GM23338 (cell line): Measurements from ENCODE around the gene SLC16A7. TPM values are rescaled to one million over a fixed set of nuclear protein-coding genes. Genes with fewer than 3 reads are reported as not detected.

Experiments
- ATAC-seq: fragments of 200-7000 bp; cut with Tn5 transposase; 3 replicates; pipeline ENCODE4 v1.9.1; 2020
- DNase-seq: peaks from one replicate; pipeline ENCODE4 v3.0.0-alpha.2; 2015; ENCODE audit warnings: low spot score
- H2AFZ ChIP-seq: fragments of 200-600 bp; sonication (generic); 2 replicates; pipeline ENCODE4 v1.8.0; 2016; ENCODE audit warnings: antibody characterized with exemption, mild to moderate bottlenecking, moderate library complexity
- H3F3A ChIP-seq: fragments of 200-600 bp; sonication (generic); replicated peaks from 2 replicates; pipeline ENCODE4 v1.8.0; 2017; ENCODE audit warnings: antibody characterized with exemption, mixed run types, low read depth
- H3K27ac ChIP-seq: fragments of 200-600 bp; sonication (generic); 2 replicates; pipeline ENCODE4 v1.6.1; 2016; ENCODE audit warnings: low read depth
- H3K27me3 ChIP-seq: fragments of 200-600 bp; sonication (generic); 2 replicates; pipeline ENCODE4 v1.8.0; 2016; ENCODE audit warnings: mild to moderate bottlenecking, mixed run types, moderate library complexity; ENCODE audit not compliant: insufficient read depth
- H3K36me3 ChIP-seq: fragments of 200-600 bp; sonication (generic); 2 replicates; pipeline ENCODE4 v1.8.0; 2016; ENCODE audit warnings: mild to moderate bottlenecking; ENCODE audit not compliant: insufficient read depth
- H3K4me1 ChIP-seq: fragments of 200-600 bp; sonication (generic); 2 replicates; pipeline ENCODE4 v1.8.0; 2016; ENCODE audit warnings: mild to moderate bottlenecking, moderate library complexity; ENCODE audit not compliant: insufficient read depth
- H3K4me2 ChIP-seq: fragments of 200-600 bp; sonication (generic); 2 replicates; pipeline ENCODE4 v1.7.1; 2017; ENCODE audit warnings: mixed run types
- H3K4me3 ChIP-seq: fragments of 200-600 bp; sonication (generic); 2 replicates; pipeline ENCODE4 v1.6.1; 2016; ENCODE audit warnings: mixed run types
- H3K79me2 ChIP-seq: fragments of 200-600 bp; sonication (generic); replicated peaks from 2 replicates; pipeline ENCODE4 v1.8.0; 2017; ENCODE audit warnings: mild to moderate bottlenecking; ENCODE audit not compliant: insufficient read depth
- H3K9me2 ChIP-seq: fragments of 200-600 bp; sonication (generic); 2 replicates; pipeline ENCODE4 v1.8.0; 2017; ENCODE audit not compliant: insufficient read depth
- H4K20me1 ChIP-seq: fragments of 200-600 bp; sonication (generic); replicated peaks from 2 replicates; pipeline ENCODE4 v1.8.0; 2017; ENCODE audit warnings: mild to moderate bottlenecking; ENCODE audit not compliant: insufficient read depth
- H3K27ac Mint-ChIP-seq: 2 replicates; pipeline ENCODE4 v1.8.0; 2020; ENCODE audit warnings: inconsistent platforms, mild to moderate bottlenecking, moderate library complexity, mixed read lengths
- H3K27me3 Mint-ChIP-seq: 3 replicates; pipeline ENCODE4 v1.8.0; 2022; ENCODE audit warnings: low read depth, mild to moderate bottlenecking, moderate library complexity, mixed read lengths, inconsistent platforms; ENCODE audit not compliant: insufficient read depth, poor library complexity
- H3K36me3 Mint-ChIP-seq: 3 replicates; pipeline ENCODE4 v1.8.0; 2021; ENCODE audit warnings: low read depth, mild to moderate bottlenecking, inconsistent platforms, moderate library complexity, mixed read lengths
- H3K4me1 Mint-ChIP-seq: 3 replicates; pipeline ENCODE4 v1.8.0; 2020; ENCODE audit warnings: mild to moderate bottlenecking, inconsistent platforms, mixed read lengths
- H3K4me3 Mint-ChIP-seq: 3 replicates; pipeline ENCODE4 v1.8.0; 2021; ENCODE audit warnings: moderate library complexity, mild to moderate bottlenecking, inconsistent platforms, mixed read lengths
- H3K9me3 Mint-ChIP-seq: 3 replicates; pipeline ENCODE4 v1.8.0; 2020; ENCODE audit warnings: moderate library complexity, mild to moderate bottlenecking, inconsistent platforms, mixed read lengths
- STAT1 ChIP-seq: IDR thresholded peaks from one replicate; pipeline ENCODE4 v1.6.1; 2016; ENCODE audit warnings: antibody characterized with exemption; ENCODE audit not compliant: unreplicated experiment
- polyA plus RNA-seq: library from polyadenylated mRNA; unstranded; fragments of >200 nt; fragmentation: Nextera tagmentation; extraction: Ambion mirVana; gene quantifications from 2 replicates; pipeline ENCODE4 v1.2.1, GENCODE V29; 2016
- total RNA-seq: library from RNA; depleted of rRNA; stranded (reverse); fragments of >200 nt; shearing (Covaris generic); gene quantifications from 2 replicates; pipeline ENCODE4 v1.2.3, GENCODE V29; 2014
- TF ChIP-seq, protein P1 (sequence below): fragments of 250-450 bp; sonication (Bioruptor Pico); IDR thresholded peaks from 2 replicates; pipeline ENCODE4 v1.5.0; 2020; ENCODE audit warnings: mild to moderate bottlenecking, moderate library complexity
- TF ChIP-seq, protein P2 (sequence below): IDR thresholded peaks from 2 replicates; pipeline ENCODE4 v1.6.1; 2016; ENCODE audit warnings: antibody characterized with exemption
- TF ChIP-seq, protein P3 (sequence below), 2 experiments: fragments of 200-600 bp in 1 of 2; sonication (generic) in 1 of 2; conservative IDR thresholded peaks; 2 replicates each; pipeline versions ENCODE4 v1.5.1 to v1.6.1; 2016 to 2017; ENCODE audit warnings: antibody characterized with exemption in 2 of 2, low read depth in 2 of 2, mild to moderate bottlenecking in 2 of 2, moderate library complexity in 1 of 2

Gene SLC16A7
- total and polyA plus RNA-seq, 2 experiments from 2014 or later, result 2.8 to 4.3 TPM

DNA sequence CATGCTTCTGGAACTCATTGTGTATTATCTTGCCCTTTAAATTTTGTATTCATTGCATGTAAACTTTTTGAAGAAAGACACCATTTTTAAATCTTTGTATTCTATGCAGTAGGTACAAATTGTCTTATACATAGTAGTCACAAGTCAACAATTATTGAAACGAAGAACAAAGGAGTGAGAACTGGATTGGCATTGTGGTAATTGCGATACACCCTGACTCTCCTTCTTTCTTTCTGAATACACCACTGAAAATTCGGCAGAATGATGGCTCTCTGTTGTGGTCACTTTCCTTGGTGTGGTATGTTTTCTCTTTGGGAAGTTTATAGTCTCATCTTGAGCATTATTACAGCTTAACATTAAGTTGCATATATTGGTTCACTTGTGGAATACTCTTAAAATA, 34.1 kb downstream of the SLC16A7 start:
- Histone ChIP-seq H3F3A (no peaks in the 10 kb centered on the region), H3K4me2 (no peak overlapping the region), H3K9me2 (no peaks in the 10 kb centered on the region), H2AFZ (no peak overlapping the region), H4K20me1 (no peaks in the 10 kb centered on the region), H3K27ac (no peak overlapping the region), H3K27me3 (no peaks in the 10 kb centered on the region), H3K79me2 (no peaks in the 10 kb centered on the region), H3K36me3 (no peaks in the 10 kb centered on the region), H3K4me3 (no peak overlapping the region), H3K4me1 (no peaks in the 10 kb centered on the region)
- Mint-ChIP-seq H3K27me3 (peaks cover 2% of the 10 kb centered on the region), H3K9me3 (no peaks in the 10 kb centered on the region), H3K4me3 (no peak overlapping the region), H3K36me3 (no peaks in the 10 kb centered on the region), H3K27ac (no peak overlapping the region), H3K4me1 (peaks cover 2% of the 10 kb centered on the region; the same call in 1 of the 3 replicates)
- ATAC-seq, result no peak
- no peak for DNase-seq
- no peak for TF ChIP-seq STAT1
- TF ChIP-seq, protein P1, sequence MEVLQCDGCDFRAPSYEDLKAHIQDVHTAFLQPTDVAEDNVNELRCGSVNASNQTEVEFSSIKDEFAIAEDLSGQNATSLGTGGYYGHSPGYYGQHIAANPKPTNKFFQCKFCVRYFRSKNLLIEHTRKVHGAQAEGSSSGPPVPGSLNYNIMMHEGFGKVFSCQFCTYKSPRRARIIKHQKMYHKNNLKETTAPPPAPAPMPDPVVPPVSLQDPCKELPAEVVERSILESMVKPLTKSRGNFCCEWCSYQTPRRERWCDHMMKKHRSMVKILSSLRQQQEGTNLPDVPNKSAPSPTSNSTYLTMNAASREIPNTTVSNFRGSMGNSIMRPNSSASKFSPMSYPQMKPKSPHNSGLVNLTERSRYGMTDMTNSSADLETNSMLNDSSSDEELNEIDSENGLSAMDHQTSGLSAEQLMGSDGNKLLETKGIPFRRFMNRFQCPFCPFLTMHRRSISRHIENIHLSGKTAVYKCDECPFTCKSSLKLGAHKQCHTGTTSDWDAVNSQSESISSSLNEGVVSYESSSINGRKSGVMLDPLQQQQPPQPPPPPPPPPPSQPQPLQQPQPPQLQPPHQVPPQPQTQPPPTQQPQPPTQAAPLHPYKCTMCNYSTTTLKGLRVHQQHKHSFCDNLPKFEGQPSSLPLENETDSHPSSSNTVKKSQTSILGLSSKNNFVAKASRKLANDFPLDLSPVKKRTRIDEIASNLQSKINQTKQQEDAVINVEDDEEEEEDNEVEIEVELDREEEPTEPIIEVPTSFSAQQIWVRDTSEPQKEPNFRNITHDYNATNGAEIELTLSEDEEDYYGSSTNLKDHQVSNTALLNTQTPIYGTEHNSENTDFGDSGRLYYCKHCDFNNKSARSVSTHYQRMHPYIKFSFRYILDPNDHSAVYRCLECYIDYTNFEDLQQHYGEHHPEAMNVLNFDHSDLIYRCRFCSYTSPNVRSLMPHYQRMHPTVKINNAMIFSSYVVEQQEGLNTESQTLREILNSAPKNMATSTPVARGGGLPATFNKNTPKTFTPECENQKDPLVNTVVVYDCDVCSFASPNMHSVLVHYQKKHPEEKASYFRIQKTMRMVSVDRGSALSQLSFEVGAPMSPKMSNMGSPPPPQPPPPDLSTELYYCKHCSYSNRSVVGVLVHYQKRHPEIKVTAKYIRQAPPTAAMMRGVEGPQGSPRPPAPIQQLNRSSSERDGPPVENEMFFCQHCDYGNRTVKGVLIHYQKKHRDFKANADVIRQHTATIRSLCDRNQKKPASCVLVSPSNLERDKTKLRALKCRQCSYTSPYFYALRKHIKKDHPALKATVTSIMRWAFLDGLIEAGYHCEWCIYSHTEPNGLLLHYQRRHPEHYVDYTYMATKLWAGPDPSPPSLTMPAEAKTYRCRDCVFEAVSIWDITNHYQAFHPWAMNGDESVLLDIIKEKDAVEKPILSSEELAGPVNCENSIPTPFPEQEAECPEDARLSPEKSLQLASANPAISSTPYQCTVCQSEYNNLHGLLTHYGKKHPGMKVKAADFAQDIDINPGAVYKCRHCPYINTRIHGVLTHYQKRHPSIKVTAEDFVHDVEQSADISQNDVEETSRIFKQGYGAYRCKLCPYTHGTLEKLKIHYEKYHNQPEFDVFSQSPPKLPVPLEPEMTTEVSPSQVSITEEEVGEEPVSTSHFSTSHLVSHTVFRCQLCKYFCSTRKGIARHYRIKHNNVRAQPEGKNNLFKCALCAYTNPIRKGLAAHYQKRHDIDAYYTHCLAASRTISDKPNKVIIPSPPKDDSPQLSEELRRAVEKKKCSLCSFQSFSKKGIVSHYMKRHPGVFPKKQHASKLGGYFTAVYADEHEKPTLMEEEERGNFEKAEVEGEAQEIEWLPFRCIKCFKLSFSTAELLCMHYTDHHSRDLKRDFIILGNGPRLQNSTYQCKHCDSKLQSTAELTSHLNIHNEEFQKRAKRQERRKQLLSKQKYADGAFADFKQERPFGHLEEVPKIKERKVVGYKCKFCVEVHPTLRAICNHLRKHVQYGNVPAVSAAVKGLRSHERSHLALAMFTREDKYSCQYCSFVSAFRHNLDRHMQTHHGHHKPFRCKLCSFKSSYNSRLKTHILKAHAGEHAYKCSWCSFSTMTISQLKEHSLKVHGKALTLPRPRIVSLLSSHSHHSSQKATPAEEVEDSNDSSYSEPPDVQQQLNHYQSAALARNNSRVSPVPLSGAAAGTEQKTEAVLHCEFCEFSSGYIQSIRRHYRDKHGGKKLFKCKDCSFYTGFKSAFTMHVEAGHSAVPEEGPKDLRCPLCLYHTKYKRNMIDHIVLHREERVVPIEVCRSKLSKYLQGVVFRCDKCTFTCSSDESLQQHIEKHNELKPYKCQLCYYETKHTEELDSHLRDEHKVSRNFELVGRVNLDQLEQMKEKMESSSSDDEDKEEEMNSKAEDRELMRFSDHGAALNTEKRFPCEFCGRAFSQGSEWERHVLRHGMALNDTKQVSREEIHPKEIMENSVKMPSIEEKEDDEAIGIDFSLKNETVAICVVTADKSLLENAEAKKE (CRISPR knock-in tag), result no peak
- TF ChIP-seq, protein P2, sequence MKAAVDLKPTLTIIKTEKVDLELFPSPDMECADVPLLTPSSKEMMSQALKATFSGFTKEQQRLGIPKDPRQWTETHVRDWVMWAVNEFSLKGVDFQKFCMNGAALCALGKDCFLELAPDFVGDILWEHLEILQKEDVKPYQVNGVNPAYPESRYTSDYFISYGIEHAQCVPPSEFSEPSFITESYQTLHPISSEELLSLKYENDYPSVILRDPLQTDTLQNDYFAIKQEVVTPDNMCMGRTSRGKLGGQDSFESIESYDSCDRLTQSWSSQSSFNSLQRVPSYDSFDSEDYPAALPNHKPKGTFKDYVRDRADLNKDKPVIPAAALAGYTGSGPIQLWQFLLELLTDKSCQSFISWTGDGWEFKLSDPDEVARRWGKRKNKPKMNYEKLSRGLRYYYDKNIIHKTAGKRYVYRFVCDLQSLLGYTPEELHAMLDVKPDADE, result no peak
- TF ChIP-seq, protein P3, sequence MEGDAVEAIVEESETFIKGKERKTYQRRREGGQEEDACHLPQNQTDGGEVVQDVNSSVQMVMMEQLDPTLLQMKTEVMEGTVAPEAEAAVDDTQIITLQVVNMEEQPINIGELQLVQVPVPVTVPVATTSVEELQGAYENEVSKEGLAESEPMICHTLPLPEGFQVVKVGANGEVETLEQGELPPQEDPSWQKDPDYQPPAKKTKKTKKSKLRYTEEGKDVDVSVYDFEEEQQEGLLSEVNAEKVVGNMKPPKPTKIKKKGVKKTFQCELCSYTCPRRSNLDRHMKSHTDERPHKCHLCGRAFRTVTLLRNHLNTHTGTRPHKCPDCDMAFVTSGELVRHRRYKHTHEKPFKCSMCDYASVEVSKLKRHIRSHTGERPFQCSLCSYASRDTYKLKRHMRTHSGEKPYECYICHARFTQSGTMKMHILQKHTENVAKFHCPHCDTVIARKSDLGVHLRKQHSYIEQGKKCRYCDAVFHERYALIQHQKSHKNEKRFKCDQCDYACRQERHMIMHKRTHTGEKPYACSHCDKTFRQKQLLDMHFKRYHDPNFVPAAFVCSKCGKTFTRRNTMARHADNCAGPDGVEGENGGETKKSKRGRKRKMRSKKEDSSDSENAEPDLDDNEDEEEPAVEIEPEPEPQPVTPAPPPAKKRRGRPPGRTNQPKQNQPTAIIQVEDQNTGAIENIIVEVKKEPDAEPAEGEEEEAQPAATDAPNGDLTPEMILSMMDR (conservative IDR thresholded peaks at IDR 0.05; ENCODE audit: low read depth in 2 of 2), result no peak
